SH-SY5Y (cell line): ENCODE measurements around the gene RBSN.

Experiments used
- GATA2 ChIP-seq: IDR thresholded peaks from 2 replicates; pipeline ENCODE4 v1.6.1; 2011; ENCODE audit warnings: mild to moderate bottlenecking, low read depth, low read length
- GATA3 ChIP-seq: IDR thresholded peaks from 2 replicates; pipeline ENCODE4 v1.6.1; 2011; ENCODE audit warnings: low read depth, mild to moderate bottlenecking, low read length, moderate library complexity

DNA sequence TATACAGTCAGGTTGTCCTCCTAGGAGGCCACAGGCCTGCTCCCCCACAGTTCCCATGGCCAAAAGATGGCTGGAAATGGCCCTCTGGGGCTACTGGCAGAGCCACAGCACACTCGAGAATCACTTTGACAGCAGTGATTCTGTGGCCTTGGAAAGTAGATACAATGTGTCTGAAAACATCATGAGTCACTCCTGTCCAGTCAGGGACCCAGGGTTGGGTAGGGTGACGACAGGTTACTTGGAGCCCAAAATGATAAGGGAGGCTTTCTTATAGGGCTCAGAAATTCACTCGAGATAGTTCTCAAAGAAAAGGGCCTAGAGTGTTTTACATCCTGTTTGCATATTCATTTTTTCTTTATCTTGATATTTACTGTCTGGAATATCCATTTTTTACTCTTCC is 58.1 kb downstream of the RBSN start:
- TF ChIP-seq GATA2 (no peak), GATA3 (no peak)
